OCI-LY1 (cell line): Measurements from ENCODE around the gene MED13L.

Source experiments
- H2AFZ ChIP-seq: fragments of 200-600 bp; sonication (generic), shearing (Covaris generic); 2 replicates; pipeline ENCODE4 v1.6.0; 2014; ENCODE audit warnings: antibody characterized with exemption, mild to moderate bottlenecking, low read length
- H3F3A ChIP-seq: fragments of 200-600 bp; sonication (generic), shearing (Covaris generic); 2 replicates; pipeline ENCODE4 v1.6.0; 2014; ENCODE audit warnings: mild to moderate bottlenecking, antibody characterized with exemption, low read length, moderate library complexity; ENCODE audit not compliant: insufficient read depth
- H3K27ac ChIP-seq: fragments of 200-600 bp; sonication (generic); 2 replicates; pipeline ENCODE4 v1.5.1; 2014; ENCODE audit warnings: low read length, mixed run types, mild to moderate bottlenecking, low read depth; ENCODE audit not compliant: poor library complexity, severe bottlenecking
- H3K27me3 ChIP-seq: fragments of 200-600 bp; sonication (generic); 2 replicates; pipeline ENCODE4 v1.6.0; 2014; ENCODE audit warnings: antibody characterized with exemption, mild to moderate bottlenecking, low read length, moderate library complexity; ENCODE audit not compliant: insufficient read depth
- H3K36me3 ChIP-seq: fragments of 200-600 bp; sonication (generic); 2 replicates; pipeline ENCODE4 v1.6.1; 2014; ENCODE audit warnings: mild to moderate bottlenecking, antibody characterized with exemption, low read length, moderate library complexity, mixed read lengths; ENCODE audit not compliant: insufficient read depth
- H3K4me1 ChIP-seq: fragments of 200-600 bp; sonication (generic); 2 replicates; pipeline ENCODE4 v1.5.1; 2014; ENCODE audit warnings: mild to moderate bottlenecking, low read length, moderate library complexity; ENCODE audit not compliant: insufficient read depth, severe bottlenecking
- H3K4me2 ChIP-seq: fragments of 200-600 bp; sonication (generic), shearing (Covaris generic); 2 replicates; pipeline ENCODE4 v1.6.1; 2014; ENCODE audit warnings: low read length
- H3K4me3 ChIP-seq: fragments of 200-600 bp; sonication (generic); 2 replicates; pipeline ENCODE4 v1.5.1; 2014; ENCODE audit warnings: low read length, low read depth, mild to moderate bottlenecking, mixed read lengths; ENCODE audit not compliant: poor library complexity, severe bottlenecking
- H3K79me2 ChIP-seq: fragments of 200-600 bp; shearing (Covaris generic); 2 replicates; pipeline ENCODE4 v1.6.1; 2016; ENCODE audit warnings: mixed run types, low read length, mixed read lengths; ENCODE audit not compliant: insufficient read depth
- H3K9ac ChIP-seq: fragments of 200-600 bp; sonication (generic), shearing (Covaris generic); 2 replicates; pipeline ENCODE4 v1.6.1; 2014; ENCODE audit warnings: mild to moderate bottlenecking, low read length, mixed read lengths
- H3K9me2 ChIP-seq: fragments of 200-600 bp; sonication (generic), shearing (Covaris generic); 2 replicates; pipeline ENCODE4 v1.6.1; 2014; ENCODE audit warnings: low read depth, mild to moderate bottlenecking, low read length, mixed read lengths
- H3K9me3 ChIP-seq: fragments of 200-600 bp; shearing (Covaris generic); 2 replicates; pipeline ENCODE4 v1.6.1; 2014; ENCODE audit warnings: low read length, mixed read lengths
- H4K20me1 ChIP-seq: fragments of 200-600 bp; sonication (generic), shearing (Covaris generic); 2 replicates; pipeline ENCODE4 v1.6.0; 2016; ENCODE audit warnings: mild to moderate bottlenecking, low read length; ENCODE audit not compliant: insufficient read depth
- CTCF ChIP-seq: fragments of 200-600 bp; sonication (generic), shearing (Covaris generic); IDR thresholded peaks from 2 replicates; pipeline ENCODE4 v1.5.1; 2017; ENCODE audit warnings: mild to moderate bottlenecking, antibody characterized with exemption, low read length, moderate library complexity, mixed read lengths
- EZH2 ChIP-seq: fragments of 200-600 bp; sonication (generic), shearing (Covaris generic); IDR thresholded peaks from 2 replicates; pipeline ENCODE4 v1.8.0; 2017; ENCODE audit warnings: borderline replicate concordance, mixed run types, mild to moderate bottlenecking, antibody characterized with exemption, low read length, moderate library complexity, mixed read lengths

MED13L gene

GRCh38 chr12:116164250-116165035 lies 113.0 kb downstream of the MED13L start:
- no peak overlapping the region for H3K27ac ChIP-seq
- H3K4me1 ChIP-seq = no peaks in the 10 kb centered on the region
- no peaks in the 10 kb centered on the region for H3F3A ChIP-seq
- no peak overlapping the region for H2AFZ ChIP-seq
- H3K79me2 ChIP-seq = no peaks in the 10 kb centered on the region; the same call in 1 of the 2 replicates
- H4K20me1 ChIP-seq = peaks cover 5% of the 10 kb centered on the region; the same call in 1 of the 2 replicates
- H3K9me3 ChIP-seq = no peaks in the 10 kb centered on the region
- H3K9ac ChIP-seq = no peak overlapping the region
- no peak overlapping the region for H3K4me2 ChIP-seq
- H3K36me3 ChIP-seq = no peaks in the 10 kb centered on the region
- H3K27me3 ChIP-seq = no peaks in the 10 kb centered on the region
- H3K9me2 ChIP-seq = no peaks in the 10 kb centered on the region
- H3K4me3 ChIP-seq = no peak overlapping the region
- TF ChIP-seq EZH2 (no peak), CTCF (no peak)

GRCh38 chr12:116162071-116162470 lies 115.4 kb downstream of the MED13L start:
- Histone ChIP-seq H3K9ac (no peak overlapping the region), H3K27ac (no peak overlapping the region), H3K4me2 (no peak overlapping the region), H3K9me2 (no peaks in the 10 kb centered on the region), H3K4me3 (no peak overlapping the region), H3K27me3 (no peaks in the 10 kb centered on the region), H2AFZ (no peak overlapping the region), H4K20me1 (peaks cover 2% of the 10 kb centered on the region), H3K36me3 (no peaks in the 10 kb centered on the region), H3K79me2 (no peaks in the 10 kb centered on the region; the same call in 1 of the 2 replicates), H3F3A (no peaks in the 10 kb centered on the region), H3K9me3 (no peaks in the 10 kb centered on the region), H3K4me1 (no peaks in the 10 kb centered on the region)
- TF ChIP-seq EZH2 (no peak), CTCF (no peak)

GRCh38 chr12:116161588-116161987 lies 115.9 kb downstream of the MED13L start:
- Histone ChIP-seq H3K9me3 (no peaks in the 10 kb centered on the region), H3K36me3 (no peaks in the 10 kb centered on the region), H3K27me3 (no peaks in the 10 kb centered on the region), H3K9ac (no peak overlapping the region), H3K4me3 (no peak overlapping the region), H3K4me1 (no peaks in the 10 kb centered on the region), H3K9me2 (no peaks in the 10 kb centered on the region), H2AFZ (no peak overlapping the region), H3F3A (no peaks in the 10 kb centered on the region), H3K4me2 (no peak overlapping the region), H3K79me2 (no peaks in the 10 kb centered on the region), H4K20me1 (peaks cover 2% of the 10 kb centered on the region), H3K27ac (no peak overlapping the region)
- TF ChIP-seq CTCF (no peak), EZH2 (no peak)
